Stimulated activated CD4-positive, alpha-beta T cell treated with anti-CD3 and anti-CD28 coated beads, TNF-alpha, amount 100 ng/mL, for 1 hour (primary cell): ENCODE results near the gene CD14.
"Not testable (repeated sequence)": the region's sequence is repeated elsewhere in the genome, so short reads cannot be mapped to it uniquely, and the experiment has no call there.

Experiments used
- DNase-seq, 3 donors: peaks; one replicate each; pipeline ENCODE4 v3.0.0-alpha.2; 2020; ENCODE audit warnings: low read depth in 3 of 3, low spot score in 1 of 3

The CD14 gene

GRCh38 chr5:140633021-140633471, at the start of gene CD14:
CD14 (minus strand) TSS chr5:140633175; CDS start chr5:140633071, 104 bp downstream.
- no peak for DNase-seq

- DNase-seq: no peak
Observed at GRCh38 chr5:140678993-140679392, 46.0 kb upstream of the CD14 start.

- DNase-seq: no peak
Observed at GRCh38 chr5:140677947-140678346, 45.0 kb upstream of the CD14 start.

DNA sequence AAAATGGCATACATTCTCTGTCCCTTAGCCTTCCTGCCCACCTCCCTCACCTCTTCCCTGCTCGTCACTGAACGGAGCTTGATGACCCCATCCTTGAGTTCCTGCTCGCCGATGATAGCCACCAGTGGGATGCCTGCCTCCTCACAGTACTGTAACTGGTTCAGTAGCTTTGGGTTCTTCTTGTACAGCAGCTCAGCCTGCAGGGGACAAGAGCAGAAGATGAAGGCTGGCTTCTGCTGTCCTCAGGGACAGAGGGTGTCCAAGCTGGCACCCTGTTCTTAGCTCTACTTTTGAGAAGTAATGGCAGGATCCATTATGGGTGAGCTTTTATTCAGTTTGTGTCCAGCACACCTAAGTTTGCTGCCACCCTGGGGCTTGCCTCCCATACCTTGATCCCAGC, 41.7 kb upstream of the CD14 start:
- no peak for DNase-seq

DNA sequence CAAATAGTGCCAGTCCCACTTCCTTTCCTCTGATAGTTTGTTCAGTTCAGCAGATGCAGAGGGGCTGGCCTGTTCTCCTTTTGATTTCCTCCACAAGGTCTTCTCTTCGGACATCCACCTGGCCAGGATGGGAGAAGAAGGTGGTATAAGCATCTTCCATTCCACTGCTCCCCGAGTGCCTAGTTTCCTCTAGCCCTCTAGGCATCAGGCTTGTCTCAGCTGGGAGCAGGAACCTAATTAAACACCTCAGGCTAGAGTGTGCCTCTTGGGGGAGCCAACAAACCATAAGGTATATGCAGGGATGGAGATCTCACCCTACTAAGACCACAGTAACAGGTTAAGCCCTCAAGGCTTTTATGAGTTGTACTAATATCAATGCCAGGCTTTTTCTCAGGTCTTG, 41.2 kb upstream of the CD14 start:
- DNase-seq: no peak

GRCh38 chr5:140673187-140673976, 40.4 kb upstream of the CD14 start, which contains the start of gene DND1:
DND1 (minus strand) TSS chr5:140673576; CDS start chr5:140673542, 34 bp downstream.
- no peak for DNase-seq

GRCh38 chr5:140672455-140673186, 39.6 kb upstream of the CD14 start:
- DNase-seq: no peak

- no peak for DNase-seq
Observed at GRCh38 chr5:140671472-140672125, 38.6 kb upstream of the CD14 start.

DNA sequence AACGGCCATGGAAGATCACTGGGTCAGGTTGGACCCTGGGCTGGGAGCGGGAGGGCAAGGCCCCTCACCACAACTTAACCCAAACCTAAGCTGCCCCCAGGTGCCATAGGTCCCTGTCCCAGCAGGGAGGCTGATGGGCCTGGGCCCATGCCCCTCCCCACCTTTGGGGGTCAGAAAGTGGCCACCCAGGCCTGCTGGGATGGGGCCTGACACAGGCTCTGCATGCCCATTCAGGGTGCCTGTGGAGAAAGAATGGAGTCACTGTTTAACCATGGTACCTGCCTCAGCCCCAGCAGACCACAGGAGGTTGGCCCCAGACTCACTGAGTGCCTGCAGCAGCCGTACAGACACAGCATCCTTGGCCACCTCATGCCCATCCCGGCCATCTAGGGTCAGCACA, 38.1 kb upstream of the CD14 start:
- not testable (repeated sequence) for DNase-seq

DNA sequence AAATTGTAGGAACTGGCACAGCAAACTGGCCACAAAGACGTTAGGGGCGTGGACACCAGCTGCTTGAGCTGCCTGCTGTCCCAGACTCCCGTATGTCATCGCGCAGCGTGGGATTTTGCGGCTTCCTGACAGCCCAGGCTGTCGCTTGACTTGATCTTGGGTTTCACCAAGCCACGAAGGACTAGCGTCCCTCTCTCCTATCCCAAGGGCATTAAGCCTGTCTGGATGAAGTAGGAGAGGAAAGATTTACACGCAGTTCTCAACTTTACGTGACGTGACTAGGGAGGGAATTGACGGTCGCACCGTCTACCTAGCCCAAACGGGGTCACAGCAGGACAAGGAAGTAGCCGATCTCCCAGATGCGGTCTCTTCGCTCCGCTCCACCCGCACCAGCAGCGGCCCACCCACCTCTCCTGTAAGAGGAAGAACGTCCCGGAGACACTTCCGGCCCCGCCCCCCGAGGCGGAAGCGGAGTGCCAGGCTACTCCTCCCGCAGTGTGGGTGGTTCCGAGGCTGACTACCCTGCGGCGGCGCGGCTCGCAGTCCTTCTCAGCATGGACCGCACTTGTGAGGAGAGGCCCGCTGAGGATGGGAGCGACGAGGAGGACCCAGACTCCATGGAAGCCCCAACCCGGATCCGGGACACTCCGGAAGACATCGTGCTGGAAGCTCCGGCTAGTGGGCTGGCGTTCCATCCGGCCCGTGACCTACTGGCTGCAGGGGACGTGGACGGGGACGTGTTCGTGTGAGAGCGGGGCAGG, 31.6 kb upstream of the CD14 start, which contains the start of gene WDR55:
WDR55 (plus strand) TSS at position 546 of the 761 bp plus-strand sequence; CDS start at position 555, 9 bp downstream.
- peak; percentile 80 to 91 (median 85) for DNase-seq

DNA sequence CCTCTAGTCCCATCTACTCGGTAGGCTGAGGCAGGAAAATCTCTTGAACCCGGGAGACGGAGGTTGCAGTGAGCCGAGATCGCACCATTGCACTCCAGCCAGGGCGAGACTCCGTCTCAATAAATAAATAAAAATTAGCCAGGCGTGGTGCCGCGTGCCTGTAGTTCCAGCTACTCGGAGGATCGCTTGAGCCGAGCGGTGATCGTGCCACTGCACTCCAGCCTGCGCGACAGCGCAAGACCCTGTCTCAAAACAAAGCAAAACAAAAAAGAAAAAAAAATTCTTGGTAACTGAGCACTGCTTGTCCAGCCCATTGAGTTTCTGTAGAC, 31.0 kb upstream of the CD14 start:
- no peak for DNase-seq

GRCh38 chr5:140660371-140660770, 27.4 kb upstream of the CD14 start:
- DNase-seq: not testable (repeated sequence)

DNA sequence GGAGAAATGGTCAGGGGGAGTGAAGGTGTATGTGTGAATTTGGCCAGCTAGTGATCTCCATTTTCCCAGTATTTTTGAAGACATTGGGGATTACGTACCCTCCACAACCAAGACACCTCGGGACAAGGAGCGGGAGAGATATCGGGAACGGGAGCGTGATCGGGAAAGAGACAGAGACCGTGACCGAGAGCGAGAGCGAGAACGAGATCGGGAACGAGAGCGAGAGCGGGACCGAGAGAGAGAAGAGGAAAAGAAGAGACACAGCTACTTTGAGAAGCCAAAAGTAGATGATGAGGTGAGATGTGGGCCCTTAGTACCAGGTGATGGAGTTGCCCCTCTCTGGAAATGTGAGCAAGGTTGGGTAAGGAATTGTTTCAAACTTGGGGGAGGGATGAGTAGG, 25.9 kb upstream of the CD14 start:
- no peak for DNase-seq

DNA sequence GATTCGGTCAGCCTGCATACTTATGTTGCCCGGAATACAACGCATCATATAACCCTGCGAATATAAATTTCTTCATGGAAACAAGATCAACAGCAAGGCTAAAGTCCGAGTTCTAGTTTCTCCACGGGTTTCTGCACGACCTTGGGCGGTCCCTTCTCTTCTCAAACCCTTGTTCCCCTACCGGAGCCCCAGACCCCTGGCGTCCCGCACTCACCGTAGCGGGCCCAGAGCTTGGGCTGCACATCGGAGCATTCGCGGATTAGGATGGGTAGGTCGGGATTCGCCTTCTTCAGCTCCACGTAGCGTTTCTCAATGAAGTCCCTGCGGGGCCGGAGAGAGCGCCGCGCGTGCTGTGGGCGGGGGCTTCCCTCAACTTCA, 14.1 kb upstream of the CD14 start:
- DNase-seq: no peak

DNA sequence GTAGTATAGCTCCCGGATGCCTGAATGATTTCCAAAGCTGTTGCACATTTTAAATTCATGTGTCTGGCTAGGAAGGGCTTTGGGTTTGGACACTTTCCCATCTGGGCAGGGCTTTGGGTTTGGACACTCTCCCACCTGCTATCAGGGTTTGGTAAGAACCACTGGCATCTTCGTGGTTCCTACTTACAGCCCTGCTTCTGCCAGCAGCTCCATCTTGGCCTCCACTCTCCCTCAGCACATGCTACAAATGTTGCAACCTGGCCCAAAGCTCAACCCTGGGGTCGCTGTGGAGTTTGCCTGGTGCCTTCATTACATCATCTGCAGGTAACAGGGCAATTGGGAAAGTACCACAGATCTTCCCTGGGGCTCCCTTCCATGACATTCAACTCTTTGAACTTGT, 9.7 kb upstream of the CD14 start:
- no peak for DNase-seq

- no peak for DNase-seq
Observed at GRCh38 chr5:140641716-140642115, 8.7 kb upstream of the CD14 start.

GRCh38 chr5:140639148-140639981, 6.4 kb upstream of the CD14 start, which contains the start of gene TMCO6:
TMCO6 (plus strand) TSS chr5:140639451; CDS start chr5:140639528, 77 bp downstream.
- DNase-seq: peak; percentile 89 to 94 (median 89)

GRCh38 chr5:140638898-140639147, 5.8 kb upstream of the CD14 start:
- DNase-seq: not testable (repeated sequence)

DNA sequence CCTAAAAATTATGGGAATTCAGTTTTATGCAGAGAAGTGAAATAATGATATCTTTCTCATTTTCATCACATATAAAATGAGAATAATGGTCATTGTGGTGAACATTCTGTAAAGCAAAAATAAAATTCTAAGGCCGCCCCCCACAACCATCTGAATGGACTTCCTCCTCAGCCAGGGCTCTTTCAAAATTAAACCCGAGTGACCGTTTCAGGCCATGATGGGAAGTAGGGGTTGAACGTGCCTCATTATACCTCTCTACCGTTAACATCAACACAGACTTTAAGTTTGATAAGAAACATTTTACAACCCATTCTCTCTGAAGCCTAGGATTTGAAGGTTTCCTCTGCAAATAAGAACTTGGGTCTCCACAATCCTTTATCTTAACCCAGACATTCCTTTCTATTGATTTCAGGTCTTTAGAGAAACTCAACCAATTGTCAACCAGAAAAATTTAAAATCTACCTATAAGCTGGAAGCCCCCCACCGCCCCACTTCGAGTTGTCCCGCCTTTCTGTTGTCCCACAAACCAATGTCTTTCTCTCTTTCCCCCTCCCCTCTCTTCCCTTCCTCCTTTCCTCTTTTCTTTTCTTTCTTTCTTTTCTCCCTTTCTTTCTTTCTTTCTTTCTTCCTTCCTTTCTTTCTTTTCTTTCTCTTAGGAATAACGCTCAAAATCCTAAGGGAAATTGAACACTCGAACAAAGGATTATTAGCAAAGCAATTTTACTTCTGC, 4.6 kb upstream of the CD14 start:
- no peak for DNase-seq
